HG03196 (cell line): ENCODE measurements around the gene BORCS8.

Source experiments
- ATAC-seq: cut with Tn5 transposase; IDR thresholded peaks from one replicate; pipeline ENCODE4 v1.9.1; 2021; ENCODE audit not compliant: unreplicated experiment

Gene BORCS8

DNA sequence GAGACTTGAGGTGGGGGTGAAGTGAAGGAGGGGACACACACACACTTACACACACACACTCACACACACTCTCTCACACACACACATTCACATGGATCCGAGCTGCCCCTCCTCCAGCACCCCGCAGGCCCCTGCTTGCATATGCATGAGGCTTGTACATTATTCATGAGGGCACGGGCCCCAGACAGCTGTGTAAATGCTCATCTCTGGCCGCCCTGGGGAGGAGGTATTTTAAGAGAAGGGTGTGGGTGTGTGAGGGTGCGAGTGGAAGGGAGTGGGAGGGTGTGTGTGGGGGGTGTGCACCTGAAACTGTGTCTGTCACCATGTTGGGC is 22.2 kb upstream of the BORCS8 start:
- no peak for ATAC-seq

DNA sequence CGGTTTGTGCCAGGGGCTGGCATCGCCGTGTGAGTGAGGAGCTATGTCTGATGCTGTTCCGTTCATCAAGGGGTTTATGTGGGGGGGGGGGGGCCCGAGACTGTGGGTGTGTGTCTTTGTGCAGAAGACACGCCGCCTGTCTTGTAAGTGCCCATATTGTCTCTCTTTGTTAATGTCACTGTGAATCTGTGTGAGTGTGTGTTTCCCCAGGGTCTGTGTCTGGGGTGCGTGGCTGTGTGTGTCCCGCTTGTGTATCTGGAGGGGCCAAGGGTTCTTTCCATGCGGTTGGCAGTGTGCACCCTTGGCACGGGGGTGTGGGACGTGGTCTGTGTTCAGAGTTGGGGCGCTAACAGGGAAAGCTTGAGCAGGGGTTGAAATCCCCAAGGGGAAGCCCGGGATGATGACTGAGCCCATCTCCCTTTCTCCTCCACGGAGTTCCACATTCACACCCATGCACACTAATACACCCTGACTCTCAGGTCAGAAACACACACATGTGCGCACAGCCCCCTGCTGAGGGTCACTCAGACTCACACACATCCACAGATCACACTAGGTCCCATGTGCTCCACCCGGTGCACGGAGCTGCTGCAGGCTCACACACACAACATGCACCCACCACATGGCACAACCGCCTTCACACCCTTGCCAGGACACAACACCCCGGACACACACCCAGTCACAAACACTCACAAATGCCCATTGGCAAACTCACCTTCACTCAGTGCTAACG is 21.6 kb upstream of the BORCS8 start:
- no peak for ATAC-seq

DNA sequence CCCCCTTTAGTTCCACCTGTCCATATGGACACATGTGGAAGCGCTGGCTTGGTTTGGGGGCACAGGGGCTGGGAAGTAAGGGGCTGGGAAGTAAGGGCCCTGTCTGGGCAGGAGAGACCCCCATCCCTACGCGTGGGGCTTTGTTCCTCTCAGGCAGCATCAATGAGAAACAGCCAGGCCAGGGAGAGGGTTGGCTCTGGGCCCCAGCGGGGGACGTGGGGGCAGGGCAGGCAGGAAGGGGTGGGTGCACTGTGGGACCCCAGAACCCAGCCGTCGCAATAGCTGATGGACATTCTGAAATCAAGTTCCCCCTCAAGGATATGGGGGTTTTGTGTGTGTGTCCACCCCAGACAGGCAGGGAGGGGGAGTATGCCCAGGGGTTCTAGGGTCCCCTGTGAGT is 21.0 kb upstream of the BORCS8 start:
- no peak for ATAC-seq

DNA sequence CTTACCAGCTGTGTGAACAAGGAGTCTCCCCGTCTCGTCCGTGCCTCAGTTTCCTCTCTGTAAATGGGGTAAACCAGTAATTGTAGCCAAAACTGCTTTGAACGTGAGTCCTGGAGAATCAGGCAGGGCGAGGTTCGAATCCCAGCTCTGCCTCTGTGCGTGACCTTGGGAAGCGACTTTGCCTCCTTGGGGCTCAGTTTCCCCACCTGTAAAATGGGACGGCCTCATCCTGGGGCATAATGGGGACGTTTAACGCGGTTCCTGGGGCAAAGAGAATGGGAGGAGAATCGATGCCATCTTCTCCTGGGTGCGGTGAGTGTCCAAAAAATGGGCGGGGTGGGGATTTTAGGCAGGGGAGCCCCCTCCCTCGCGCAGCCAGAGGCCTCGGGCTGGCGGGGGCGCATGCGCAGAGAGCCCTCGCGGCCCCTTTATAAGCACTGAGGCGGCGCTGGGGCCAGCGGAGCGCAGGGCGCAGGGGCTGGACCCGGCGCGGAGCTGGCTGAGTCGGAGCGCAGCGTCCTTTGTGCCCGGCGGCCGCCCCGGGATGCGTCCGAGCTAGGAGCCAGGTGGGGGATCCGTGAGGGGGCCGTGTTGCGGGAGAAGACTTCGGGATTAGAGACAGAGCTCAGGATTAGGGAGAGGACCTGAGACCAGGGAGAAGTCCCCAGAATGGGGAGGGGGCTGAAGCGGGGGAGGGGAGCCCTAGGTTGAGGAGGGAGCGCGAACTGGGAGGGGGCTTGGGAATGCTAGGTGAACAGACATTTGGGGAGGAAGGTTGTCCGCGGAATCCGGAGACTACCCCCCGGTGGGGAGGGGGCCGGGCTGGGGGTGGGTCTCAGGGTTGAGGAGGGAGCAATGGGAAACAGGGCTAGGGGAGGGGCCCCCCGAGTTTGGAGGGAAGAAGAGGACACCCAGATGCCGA is 19.8 kb upstream of the BORCS8 start, which contains the start of gene NCAN:
Gene NCAN (plus strand): TSS at position 460 of the 922 bp plus-strand sequence. CDS start 4,996 bp downstream, outside the sequence.
- no peak for ATAC-seq

- ATAC-seq, result no peak
Measured at GRCh38 chr19:19209372-19209771, 17.4 kb upstream of the BORCS8 start.

- no peak for ATAC-seq
Measured at GRCh38 chr19:19207637-19208572, 16.0 kb upstream of the BORCS8 start.

DNA sequence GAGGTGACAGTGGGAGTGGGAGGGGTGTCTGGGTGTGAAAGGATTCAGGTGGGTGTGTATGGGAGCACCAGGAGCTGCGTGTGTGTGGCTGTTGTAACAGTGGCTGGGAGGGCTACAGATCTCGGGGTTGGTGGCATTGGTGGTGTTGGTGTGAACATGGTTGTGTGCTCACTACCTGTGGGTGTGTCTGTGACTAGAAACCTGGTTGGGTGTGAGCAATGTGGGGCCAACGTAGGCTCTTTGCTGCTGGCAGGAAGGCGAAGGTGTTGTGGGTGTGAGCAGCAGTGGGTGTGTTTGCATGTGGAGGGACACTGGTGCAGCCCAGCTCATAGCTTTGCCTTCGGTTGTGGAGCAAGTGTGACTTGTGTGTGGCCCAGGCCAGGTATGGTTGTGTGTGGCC is 15.0 kb upstream of the BORCS8 start:
- no peak for ATAC-seq

DNA sequence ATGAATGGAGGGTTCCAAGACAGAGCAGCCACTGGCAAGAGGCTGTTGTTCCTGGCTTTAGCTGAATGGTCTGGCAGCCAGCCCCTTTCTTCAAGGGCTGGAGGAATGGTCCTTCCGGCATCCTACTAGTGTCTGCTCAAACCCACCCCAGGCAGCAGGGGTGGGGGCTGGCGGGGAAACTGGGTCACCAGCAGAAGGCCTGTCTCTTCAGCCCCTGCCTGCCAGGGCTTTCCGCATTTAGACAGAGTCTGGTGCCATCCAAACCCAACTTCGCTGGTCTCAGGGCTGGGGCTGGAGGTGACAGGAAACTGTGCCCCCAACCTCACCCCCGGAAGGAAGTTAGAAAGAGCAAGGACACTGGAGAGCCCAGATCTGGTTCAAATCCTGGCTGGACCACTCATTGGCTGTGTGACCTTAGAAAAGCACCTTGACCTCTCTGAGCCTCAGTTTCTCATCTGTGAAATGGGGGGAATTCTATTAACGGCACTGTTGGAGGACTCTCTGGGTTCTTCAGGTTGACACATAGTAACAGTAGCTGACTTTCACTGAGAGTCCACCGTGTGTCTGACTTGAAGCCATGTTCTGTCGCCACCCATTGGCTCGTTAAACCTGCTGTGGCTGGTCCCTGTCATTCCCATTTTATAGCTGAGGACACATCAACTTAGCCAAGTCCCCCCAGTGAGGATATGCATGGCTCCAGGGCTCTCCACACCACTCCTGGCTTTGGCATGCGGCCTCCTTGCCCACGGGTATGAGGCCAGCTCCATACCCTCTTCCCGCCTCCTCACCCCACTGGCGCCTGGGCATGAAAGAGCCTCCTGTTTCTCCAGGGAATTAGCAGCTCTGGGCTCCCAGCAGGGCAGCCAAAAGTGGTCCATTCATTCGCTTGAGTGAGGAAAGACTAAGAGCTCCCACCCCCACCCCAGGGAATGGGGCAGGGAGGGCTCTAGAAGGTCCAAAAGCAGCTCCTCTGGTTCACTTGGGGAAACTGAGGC is 13.8 kb upstream of the BORCS8 start:
- ATAC-seq, result no peak

- no peak for ATAC-seq
Measured at GRCh38 chr19:19204181-19204580, 12.2 kb upstream of the BORCS8 start.

DNA sequence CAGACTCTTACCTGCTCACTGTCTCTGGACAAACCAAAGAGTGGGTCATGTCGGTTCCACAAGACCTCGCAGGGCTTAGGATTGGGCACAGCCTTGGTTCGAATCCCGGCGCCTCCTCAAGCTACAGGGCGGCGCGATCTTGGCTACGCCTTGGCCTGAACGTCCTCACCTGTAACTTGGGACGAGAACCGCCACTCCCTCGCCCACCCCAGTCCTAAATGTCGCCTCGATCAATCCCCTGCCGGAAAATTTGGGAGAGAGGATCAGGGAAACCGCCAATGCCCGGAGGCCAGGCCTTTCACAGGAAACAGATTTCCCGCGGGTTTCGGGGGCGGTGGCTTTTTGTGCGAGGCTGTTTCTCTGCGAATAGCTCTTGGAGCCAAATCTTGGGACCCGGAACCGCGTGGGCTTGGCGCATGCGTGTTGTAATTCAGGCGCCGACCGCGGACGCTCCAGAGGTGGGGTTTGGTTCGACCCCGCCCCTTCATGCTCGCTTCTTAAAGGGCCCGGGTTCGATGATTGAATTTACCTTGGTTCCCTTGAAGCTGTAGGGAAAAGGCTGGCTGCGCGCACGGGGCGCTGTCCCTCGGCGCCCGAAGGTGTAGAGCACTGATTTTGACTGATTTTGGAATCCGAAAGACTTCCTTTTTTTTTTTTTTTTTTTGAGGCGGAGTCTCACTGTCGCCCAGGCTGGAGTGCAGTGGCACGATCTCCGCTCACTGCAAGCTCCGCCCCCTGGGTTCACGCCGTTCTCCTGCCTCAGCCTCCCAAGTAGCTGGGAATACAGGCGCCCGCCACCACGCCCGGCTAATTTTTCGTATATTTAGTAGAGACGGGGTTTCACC is 11.3 kb upstream of the BORCS8 start, which contains the start of gene NR2C2AP:
Gene NR2C2AP (minus strand): TSS at position 403 of the 845 bp plus-strand sequence. CDS start 354 bp downstream, at position 49.
- peak; percentile 61 for ATAC-seq

DNA sequence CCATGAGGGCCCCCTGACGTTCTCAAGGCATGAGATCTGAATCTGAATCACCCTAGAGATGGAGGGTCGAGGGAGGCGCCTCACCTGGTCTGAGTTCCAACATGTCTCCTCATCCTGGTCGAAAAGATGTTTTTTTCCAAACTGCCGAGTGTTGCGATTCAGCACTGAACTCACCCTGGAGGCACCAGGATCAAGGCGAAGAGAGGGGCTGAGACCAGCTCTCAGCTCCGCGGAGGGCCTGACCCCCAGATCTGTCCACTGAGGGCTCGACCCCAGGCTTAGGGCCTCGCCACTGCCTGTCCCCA is 10.7 kb upstream of the BORCS8 start:
- peak; percentile 5 for ATAC-seq

GRCh38 chr19:19201697-19202630 is 10.0 kb upstream of the BORCS8 start:
- no peak for ATAC-seq

GRCh38 chr19:19193926-19194325 is 2.0 kb upstream of the BORCS8 start:
- no peak for ATAC-seq

- ATAC-seq, result no peak
Measured at GRCh38 chr19:19192910-19193423, 1.0 kb upstream of the BORCS8 start.

DNA sequence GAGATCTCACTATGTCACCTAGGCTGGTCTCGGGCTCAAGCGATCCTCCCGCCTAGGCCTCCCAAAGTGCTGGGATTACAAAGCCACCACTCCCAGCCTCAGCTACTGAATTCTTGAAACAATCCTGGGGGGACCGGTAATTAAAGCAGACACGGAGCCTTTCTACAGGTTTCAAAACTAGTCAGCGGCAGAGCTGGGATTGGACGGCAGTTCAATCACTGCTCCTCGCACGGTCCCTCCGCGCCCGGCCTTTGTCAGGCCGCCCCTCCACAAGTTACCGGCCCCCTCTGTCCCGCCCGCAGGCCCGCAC is 229 bp downstream of the BORCS8 start:
- ATAC-seq, result no peak

DNA sequence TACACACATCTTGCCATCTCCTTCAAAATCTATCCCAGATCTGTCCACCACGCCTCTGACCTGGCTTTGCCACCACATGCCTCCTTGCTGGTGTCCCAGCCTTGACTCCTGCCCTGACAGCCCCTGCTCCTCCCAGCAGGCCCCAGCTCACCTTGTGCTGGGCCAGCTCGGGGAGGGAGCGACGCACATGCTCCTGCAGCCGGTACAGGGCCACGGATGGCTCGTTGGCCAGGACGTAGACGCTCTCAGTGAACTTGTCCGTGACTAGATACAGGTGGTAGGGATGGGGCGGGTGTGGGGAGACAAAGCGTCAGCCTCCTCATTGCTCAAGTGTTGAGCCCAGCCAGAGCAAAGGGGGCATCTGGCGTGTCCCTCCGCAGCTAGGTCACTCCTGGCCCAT is 5.2 kb downstream of the BORCS8 start:
- no peak for ATAC-seq

DNA sequence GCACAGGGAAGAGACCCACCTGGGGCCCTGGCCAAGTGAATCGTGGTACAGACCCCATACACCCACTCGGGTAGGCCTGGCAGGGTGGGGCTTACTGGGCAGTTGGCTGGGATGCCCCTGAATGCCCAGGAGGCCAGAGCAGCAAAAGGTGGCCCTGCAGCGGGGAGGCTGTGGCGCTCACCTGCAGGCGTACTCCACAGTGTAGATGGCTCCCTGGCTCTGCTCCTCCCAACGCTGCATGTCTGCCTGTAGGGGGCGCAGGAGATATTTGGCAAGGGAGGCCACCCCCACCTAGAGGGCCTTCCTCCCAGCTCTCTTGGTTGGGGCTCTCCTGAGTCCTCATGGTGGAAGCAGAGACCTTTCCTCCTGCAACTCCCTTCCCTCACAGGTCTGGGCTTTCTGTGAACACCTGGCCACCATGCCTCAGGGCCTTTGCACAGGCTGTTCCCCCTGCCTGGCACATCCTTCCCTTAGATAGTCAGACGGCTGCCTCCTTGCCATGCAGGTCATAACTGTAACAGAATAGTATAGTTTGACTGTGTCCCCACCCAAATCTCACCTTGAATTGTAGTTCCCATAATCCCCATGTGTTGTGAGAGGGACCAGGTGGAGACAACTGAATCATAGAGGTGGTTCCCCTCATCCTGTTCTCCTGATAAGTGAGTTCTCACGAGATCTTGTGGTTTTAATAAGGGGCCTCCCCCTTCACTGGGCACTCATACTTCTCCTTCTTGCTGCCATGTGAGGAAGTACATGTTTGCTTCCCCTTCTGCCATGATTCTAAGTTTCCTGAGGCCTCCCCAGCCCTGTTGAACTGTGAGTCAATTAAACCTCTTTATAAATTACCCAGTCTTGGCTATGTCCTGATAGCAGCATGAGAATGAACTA is 5.9 kb downstream of the BORCS8 start:
- ATAC-seq, result no peak
